Stimulated activated CD4-positive, alpha-beta T cell treated with anti-CD3 and anti-CD28 coated beads, TNF-alpha, amount 100 ng/mL, for 1 hour (primary cell): ENCODE data around the gene ASTN1.

Experiments used
- DNase-seq, 3 donors: peaks; one replicate each; pipeline ENCODE4 v3.0.0-alpha.2; 2020; ENCODE audit warnings: low read depth in 3 of 3, low spot score in 1 of 3

The ASTN1 gene

GRCh38 chr1:177165069-177165439 lies 542 bp upstream of the ASTN1 start:
- DNase-seq, result no peak

GRCh38 chr1:177163844-177164379 lies 600 bp downstream of the ASTN1 start:
- no peak for DNase-seq

GRCh38 chr1:177162243-177162642 lies 2.3 kb downstream of the ASTN1 start:
- no peak for DNase-seq

GRCh38 chr1:177146499-177146898 lies 18.0 kb downstream of the ASTN1 start:
- no peak for DNase-seq

- DNase-seq, result no peak
These were observed 19.1 kb downstream of the ASTN1 start for GRCh38 chr1:177145106-177146070.

GRCh38 chr1:177142791-177143271 lies 21.7 kb downstream of the ASTN1 start:
- DNase-seq, result no peak

GRCh38 chr1:177142010-177142409 lies 22.5 kb downstream of the ASTN1 start:
- DNase-seq, result no peak

- DNase-seq, result no peak
These were observed 26.2 kb downstream of the ASTN1 start for GRCh38 chr1:177138347-177138746.

- DNase-seq, result no peak
These were observed 26.7 kb downstream of the ASTN1 start for GRCh38 chr1:177137814-177138213.

GRCh38 chr1:177135250-177135649 lies 29.3 kb downstream of the ASTN1 start:
- DNase-seq, result no peak

- DNase-seq, result no peak
These were observed 30.5 kb downstream of the ASTN1 start for GRCh38 chr1:177133977-177134538.

GRCh38 chr1:177132141-177132540 lies 32.4 kb downstream of the ASTN1 start:
- DNase-seq, result no peak

GRCh38 chr1:177131723-177132122 lies 32.8 kb downstream of the ASTN1 start:
- no peak for DNase-seq

- no peak for DNase-seq
These were observed 34.0 kb downstream of the ASTN1 start for GRCh38 chr1:177130451-177130945.

GRCh38 chr1:177128665-177129281 lies 35.7 kb downstream of the ASTN1 start:
- DNase-seq, result no peak

GRCh38 chr1:177126267-177126666 lies 38.2 kb downstream of the ASTN1 start:
- no peak for DNase-seq

- DNase-seq, result no peak
These were observed 39.8 kb downstream of the ASTN1 start for GRCh38 chr1:177124577-177125278.

GRCh38 chr1:177122461-177123251 lies 41.9 kb downstream of the ASTN1 start:
- no peak for DNase-seq

GRCh38 chr1:177119311-177119710 lies 45.2 kb downstream of the ASTN1 start:
- no peak for DNase-seq

- DNase-seq, result no peak
These were observed 45.6 kb downstream of the ASTN1 start for GRCh38 chr1:177118901-177119300.
